Measurements from ENCODE around the gene THSD4.

- no peak for TF ChIP-seq POLR2AphosphoS5 (IDR thresholded peaks at IDR 0.05; ENCODE audit: low read depth, low read length)
- no peak for TF ChIP-seq CTCF (IDR thresholded peaks at IDR 0.05)
These were observed 386.8 kb downstream of the THSD4 start for GRCh38 chr15:71502077-71502432.
